ENCODE measurements around the gene PPP1R26. TPM values are rescaled to one million over a fixed set of nuclear protein-coding genes. Genes with fewer than 3 reads are reported as not detected.

The PPP1R26 gene
- total RNA-seq, 1 experiment from 2014 or later: 32.0 TPM

GRCh38 chr9:135533113-135533512 is 53.5 kb downstream of the PPP1R26 start:
- H3K9me2 ChIP-seq (ENCODE audit: insufficient read depth): no peaks in the 10 kb centered on the region
- no peaks in the 10 kb centered on the region for H3K36me3 ChIP-seq (ENCODE audit: control insufficient read depth in 1 of 2, insufficient read depth in 2 of 2, low read length in 2 of 2)
- POLR2A ChIA-PET: no interaction called here
- no peak for TF ChIP-seq YY1 (IDR thresholded peaks at IDR 0.05; ENCODE audit: extremely low read depth, insufficient replicate concordance, low read depth, low read length)
- no peak for TF ChIP-seq CBX3 (IDR thresholded peaks at IDR 0.05; ENCODE audit: low read depth)
- no peak for TF ChIP-seq POLR2AphosphoS5 (IDR thresholded peaks at IDR 0.05; ENCODE audit: low read depth, low read length)
- TF ChIP-seq MAX (IDR thresholded peaks at IDR 0.05): no peak
- no peak for TF ChIP-seq SIN3A (IDR thresholded peaks at IDR 0.05; ENCODE audit: low read depth)
- TF ChIP-seq, protein P1, sequence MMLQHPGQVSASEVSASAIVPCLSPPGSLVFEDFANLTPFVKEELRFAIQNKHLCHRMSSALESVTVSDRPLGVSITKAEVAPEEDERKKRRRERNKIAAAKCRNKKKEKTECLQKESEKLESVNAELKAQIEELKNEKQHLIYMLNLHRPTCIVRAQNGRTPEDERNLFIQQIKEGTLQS (IDR thresholded peaks at IDR 0.05): no peak
- TF ChIP-seq RAD21 (IDR thresholded peaks at IDR 0.05; ENCODE audit: low read depth): no peak
- no peak for TF ChIP-seq EZH2phosphoT487 (IDR thresholded peaks at IDR 0.05; ENCODE audit: borderline replicate concordance)
- TF ChIP-seq EGR1 (IDR thresholded peaks at IDR 0.05; ENCODE audit: low read depth): no peak
- TF ChIP-seq, protein P2, sequence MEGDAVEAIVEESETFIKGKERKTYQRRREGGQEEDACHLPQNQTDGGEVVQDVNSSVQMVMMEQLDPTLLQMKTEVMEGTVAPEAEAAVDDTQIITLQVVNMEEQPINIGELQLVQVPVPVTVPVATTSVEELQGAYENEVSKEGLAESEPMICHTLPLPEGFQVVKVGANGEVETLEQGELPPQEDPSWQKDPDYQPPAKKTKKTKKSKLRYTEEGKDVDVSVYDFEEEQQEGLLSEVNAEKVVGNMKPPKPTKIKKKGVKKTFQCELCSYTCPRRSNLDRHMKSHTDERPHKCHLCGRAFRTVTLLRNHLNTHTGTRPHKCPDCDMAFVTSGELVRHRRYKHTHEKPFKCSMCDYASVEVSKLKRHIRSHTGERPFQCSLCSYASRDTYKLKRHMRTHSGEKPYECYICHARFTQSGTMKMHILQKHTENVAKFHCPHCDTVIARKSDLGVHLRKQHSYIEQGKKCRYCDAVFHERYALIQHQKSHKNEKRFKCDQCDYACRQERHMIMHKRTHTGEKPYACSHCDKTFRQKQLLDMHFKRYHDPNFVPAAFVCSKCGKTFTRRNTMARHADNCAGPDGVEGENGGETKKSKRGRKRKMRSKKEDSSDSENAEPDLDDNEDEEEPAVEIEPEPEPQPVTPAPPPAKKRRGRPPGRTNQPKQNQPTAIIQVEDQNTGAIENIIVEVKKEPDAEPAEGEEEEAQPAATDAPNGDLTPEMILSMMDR (IDR thresholded peaks at IDR 0.05 in 2 of 3, conservative IDR thresholded peaks at IDR 0.05 in 1 of 3; ENCODE audit: borderline replicate concordance in 1 of 3, insufficient read depth in 1 of 3, low read depth in 2 of 3, low read length in 2 of 3): no peak
- TF ChIP-seq REST (IDR thresholded peaks at IDR 0.05; ENCODE audit: low read depth): no peak
- TF ChIP-seq CEBPB (IDR thresholded peaks at IDR 0.05; ENCODE audit: low read depth): no peak
- TF ChIP-seq ZFX (IDR thresholded peaks at IDR 0.05): no peak
- no peak for TF ChIP-seq POLR2A (IDR thresholded peaks at IDR 0.05; ENCODE audit: borderline replicate concordance, extremely low read depth, insufficient read depth, insufficient read length)
- TF ChIP-seq ELF1 (IDR thresholded peaks at IDR 0.05; ENCODE audit: borderline replicate concordance, low read depth): no peak
- no peak for TF ChIP-seq SP1 (IDR thresholded peaks at IDR 0.05; ENCODE audit: low read depth)
- no peak for TF ChIP-seq SRF (IDR thresholded peaks at IDR 0.05; ENCODE audit: low read depth)
- CTCF ChIA-PET: no interaction called here
- no peak for DNase-seq (ENCODE audit: low read depth, low spot score)
- ATAC-seq: no peak
- no peaks in the 10 kb centered on the region for H3K27me3 ChIP-seq (ENCODE audit: insufficient read depth, low read length)
- H2AFZ ChIP-seq (ENCODE audit: low read depth, low read length, poor library complexity, severe bottlenecking): no peak overlapping the region
- H3K4me2 ChIP-seq (ENCODE audit: low read length): no peak overlapping the region
- no peaks in the 10 kb centered on the region for H3K79me2 ChIP-seq (ENCODE audit: insufficient read depth, low read length)
- no peaks in the 10 kb centered on the region for H3K4me1 ChIP-seq (ENCODE audit: control insufficient read depth in 1 of 2, insufficient read depth in 2 of 2, low read length in 2 of 2)
- intact Hi-C loops (cut with micrococcal nuclease): no loop called here
- no peak overlapping the region for H3K4me3 ChIP-seq (replicated peaks in 1 of 2; ENCODE audit: low read depth in 1 of 2, low read length in 2 of 2)
- RAD21 ChIA-PET (ENCODE audit: low non-redundant PET in 1 of 2, low total read pairs in 2 of 2, uncharacterized antibody in 2 of 2, unreplicated experiment in 2 of 2): no interaction called here
- no peak overlapping the region for H3K9ac ChIP-seq (ENCODE audit: low read length)
- no peaks in the 10 kb centered on the region for H3K9me3 ChIP-seq (ENCODE audit: control insufficient read depth in 1 of 2, insufficient read depth in 1 of 2, low read depth in 1 of 2, low read length in 2 of 2)
- H3K27ac ChIP-seq (ENCODE audit: low read depth, low read length): no peak overlapping the region
- BruUV-seq (replicated peaks): no TSS peak
- no peaks in the 10 kb centered on the region for H4K20me1 ChIP-seq (ENCODE audit: insufficient read depth)

Measured in HCT116 (cell line).